MM.1S (cell line): ENCODE measurements around the gene PNPLA5.

Experiments used
- DNase-seq: peaks from one replicate; pipeline ENCODE4 v3.0.0-alpha.2; 2015
- H2AFZ ChIP-seq: fragments of 300-600 bp; sonication (generic); 2 replicates; pipeline ENCODE4 v1.6.0; 2016; ENCODE audit warnings: antibody characterized with exemption, low read length
- H3F3A ChIP-seq: fragments of 300-600 bp; sonication (generic); 2 replicates; pipeline ENCODE4 v1.6.1; 2016; ENCODE audit warnings: mild to moderate bottlenecking, antibody characterized with exemption, low read length, moderate library complexity, mixed read lengths; ENCODE audit not compliant: insufficient read depth
- H3K27ac ChIP-seq: fragments of 300-600 bp; sonication (generic); 2 replicates; pipeline ENCODE4 v1.5.1; 2016; ENCODE audit warnings: mild to moderate bottlenecking, low read length
- H3K27me3 ChIP-seq: fragments of 300-600 bp; sonication (generic); replicated peaks from 2 replicates; pipeline ENCODE4 v1.6.0; 2016; ENCODE audit warnings: low read length; ENCODE audit not compliant: insufficient read depth
- H3K36me3 ChIP-seq: fragments of 300-600 bp; sonication (generic); replicated peaks from 2 replicates; pipeline ENCODE4 v1.6.1; 2016; ENCODE audit warnings: mild to moderate bottlenecking, low read length, mixed read lengths; ENCODE audit not compliant: insufficient read depth
- H3K4me1 ChIP-seq: fragments of 300-600 bp; sonication (generic); 2 replicates; pipeline ENCODE4 v1.6.1; 2016; ENCODE audit warnings: low read length, mixed read lengths
- H3K4me2 ChIP-seq: fragments of 300-600 bp; sonication (generic); 2 replicates; pipeline ENCODE4 v1.6.0; 2016; ENCODE audit warnings: low read depth, low read length
- H3K4me3 ChIP-seq: fragments of 300-600 bp; sonication (generic); 2 replicates; pipeline ENCODE4 v1.5.1; 2016; ENCODE audit warnings: low read length, mixed read lengths
- H3K79me2 ChIP-seq: fragments of 300-600 bp; sonication (generic); 2 replicates; pipeline ENCODE4 v1.6.1; 2016; ENCODE audit warnings: mixed run types, low read length, mixed read lengths
- H3K9ac ChIP-seq: fragments of 300-600 bp; sonication (generic); 2 replicates; pipeline ENCODE4 v1.6.1; 2016; ENCODE audit warnings: low read length, mixed read lengths
- H3K9me2 ChIP-seq: fragments of 300-600 bp; sonication (generic); replicated peaks from 2 replicates; pipeline ENCODE4 v1.6.1; 2016; ENCODE audit warnings: mild to moderate bottlenecking, low read length, mixed read lengths; ENCODE audit not compliant: insufficient read depth
- H3K9me3 ChIP-seq: fragments of 300-600 bp; sonication (generic); replicated peaks from 2 replicates; pipeline ENCODE4 v1.6.1; 2016; ENCODE audit warnings: mild to moderate bottlenecking, low read length, mixed read lengths; ENCODE audit not compliant: insufficient read depth
- H4K20me1 ChIP-seq: fragments of 300-600 bp; sonication (generic); 2 replicates; pipeline ENCODE4 v1.6.1; 2016; ENCODE audit warnings: mild to moderate bottlenecking, low read length, moderate library complexity, mixed read lengths; ENCODE audit not compliant: insufficient read depth
- CTCF ChIP-seq: fragments of 300-600 bp; sonication (generic); IDR thresholded peaks from 2 replicates; pipeline ENCODE4 v1.5.1; 2016; ENCODE audit warnings: antibody characterized with exemption, low read length, mixed read lengths
- EZH2 ChIP-seq: fragments of 300-600 bp; sonication (generic); optimal IDR thresholded peaks from 2 replicates; pipeline ENCODE3; 2017; ENCODE audit warnings: low read depth, mild to moderate bottlenecking, antibody characterized with exemption, low read length, mixed read lengths
- EZH2phosphoT487 ChIP-seq: fragments of 300-600 bp; sonication (generic); IDR thresholded peaks from 2 replicates; pipeline ENCODE4 v1.6.1; 2018; ENCODE audit warnings: antibody characterized with exemption, low read length

The PNPLA5 gene

GRCh38 chr22:43852573-43853327 lies 39.1 kb downstream of the PNPLA5 start:
- Histone ChIP-seq H3K36me3 (no peaks in the 10 kb centered on the region), H3K27ac (no peak overlapping the region), H3F3A (no peaks in the 10 kb centered on the region), H2AFZ (no peak overlapping the region), H3K79me2 (no peaks in the 10 kb centered on the region), H3K9me3 (no peaks in the 10 kb centered on the region), H4K20me1 (no peaks in the 10 kb centered on the region), H3K9me2 (no peaks in the 10 kb centered on the region), H3K4me2 (no peak overlapping the region), H3K4me1 (no peaks in the 10 kb centered on the region), H3K4me3 (no peak overlapping the region), H3K9ac (no peak overlapping the region), H3K27me3 (peaks cover 95% of the 10 kb centered on the region)
- TF ChIP-seq CTCF (no peak), EZH2phosphoT487 (no peak), EZH2 (no peak)
- DNase-seq: no peak

GRCh38 chr22:43851979-43852307 lies 39.9 kb downstream of the PNPLA5 start:
- Histone ChIP-seq H3K9me3 (no peaks in the 10 kb centered on the region), H4K20me1 (no peaks in the 10 kb centered on the region), H3K9me2 (no peaks in the 10 kb centered on the region), H3F3A (no peaks in the 10 kb centered on the region), H3K36me3 (no peaks in the 10 kb centered on the region), H3K4me1 (no peaks in the 10 kb centered on the region), H3K27ac (no peak overlapping the region), H3K4me2 (no peak overlapping the region), H3K4me3 (no peak overlapping the region), H3K27me3 (peaks cover 95% of the 10 kb centered on the region), H2AFZ (no peak overlapping the region), H3K79me2 (no peaks in the 10 kb centered on the region), H3K9ac (no peak overlapping the region)
- TF ChIP-seq EZH2 (no peak), CTCF (no peak), EZH2phosphoT487 (no peak)
- no peak for DNase-seq

DNA sequence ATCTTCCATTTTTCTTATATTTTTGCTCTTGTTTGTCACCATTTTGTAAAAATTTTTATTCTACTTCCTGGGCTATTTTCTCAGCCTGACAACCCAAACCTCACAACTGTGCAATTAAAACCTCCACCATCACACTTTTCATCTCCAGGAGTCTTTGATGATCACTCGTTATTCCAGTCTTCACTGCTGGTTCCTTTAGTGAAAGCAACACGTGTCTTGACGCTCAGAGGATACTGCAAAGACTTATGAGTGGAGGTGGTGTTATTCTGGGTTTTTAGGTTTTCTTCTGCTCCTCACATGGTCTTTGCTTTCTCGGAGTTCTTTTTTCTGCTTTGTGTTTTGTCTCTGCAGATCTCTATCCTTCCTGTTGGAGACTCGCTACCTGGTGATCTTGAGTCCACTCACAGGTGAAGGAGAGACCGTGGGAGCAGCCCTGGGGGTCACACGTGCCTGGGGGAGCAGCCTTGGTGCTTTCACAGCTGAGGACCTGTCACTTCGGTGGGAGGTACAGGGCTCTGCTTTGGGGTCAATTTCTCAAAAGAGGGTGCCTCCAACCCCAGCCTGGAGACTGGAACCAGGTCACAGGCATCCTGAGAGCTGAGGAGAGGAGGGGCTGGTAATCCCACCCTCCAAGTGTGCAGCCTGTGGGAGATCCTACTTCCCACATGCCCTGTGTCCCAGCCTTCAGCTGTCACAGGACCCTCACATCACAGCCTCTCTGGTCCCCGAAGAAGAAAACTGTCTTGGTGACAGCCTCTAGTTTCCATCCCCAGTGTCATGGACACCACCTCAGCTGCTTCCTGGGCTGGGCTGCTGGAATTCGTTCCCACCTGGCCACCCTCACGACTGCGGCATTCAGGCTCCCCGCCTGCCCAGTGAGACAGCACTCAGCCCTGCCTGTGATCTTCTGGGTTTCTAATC lies 40.5 kb downstream of the PNPLA5 start:
- H3K4me1 ChIP-seq: no peaks in the 10 kb centered on the region
- no peak overlapping the region for H3K4me3 ChIP-seq
- DNase-seq: no peak
- no peak overlapping the region for H3K4me2 ChIP-seq
- no peak overlapping the region for H2AFZ ChIP-seq
- H3K27me3 ChIP-seq: peaks cover 95% of the 10 kb centered on the region
- H3K9ac ChIP-seq: no peak overlapping the region
- H4K20me1 ChIP-seq: no peaks in the 10 kb centered on the region
- H3K9me2 ChIP-seq: no peaks in the 10 kb centered on the region
- TF ChIP-seq CTCF: no peak
- no peak for TF ChIP-seq EZH2
- TF ChIP-seq EZH2phosphoT487: no peak
- H3K36me3 ChIP-seq: no peaks in the 10 kb centered on the region
- no peaks in the 10 kb centered on the region for H3K9me3 ChIP-seq
- H3K79me2 ChIP-seq: no peaks in the 10 kb centered on the region
- no peak overlapping the region for H3K27ac ChIP-seq
- H3F3A ChIP-seq: no peaks in the 10 kb centered on the region
